SK-N-MC (cell line): Measurements from ENCODE around the gene TTC31.

Experiments
- DNase-seq: peaks from one replicate; pipeline ENCODE4 v3.0.0-alpha.2; 2011; ENCODE audit warnings: low read depth, low spot score
- H3K27ac ChIP-seq: fragments of 200-600 bp; sonication (generic); 2 replicates; pipeline ENCODE4 v1.5.1; 2016; ENCODE audit warnings: mixed run types
- H3K36me3 ChIP-seq: fragments of 200-600 bp; sonication (generic); 2 replicates; pipeline ENCODE4 v1.6.1; 2017; ENCODE audit warnings: antibody characterized with exemption, low read length, mixed read lengths; ENCODE audit not compliant: insufficient read depth
- H3K4me3 ChIP-seq: fragments of 200-600 bp; sonication (generic); 2 replicates; pipeline ENCODE4 v1.5.1; 2016
- H3K9ac ChIP-seq: fragments of 200-600 bp; sonication (generic); 2 replicates; pipeline ENCODE4 v1.8.0; 2017; ENCODE audit warnings: mixed run types, mixed read lengths; ENCODE audit not compliant: insufficient read length
- H3K9me3 ChIP-seq: fragments of 200-600 bp; sonication (generic); 2 replicates; pipeline ENCODE4 v1.6.1; 2017; ENCODE audit warnings: low read depth, mild to moderate bottlenecking, antibody characterized with exemption, low read length, moderate library complexity, mixed read lengths
- EZH2 ChIP-seq: fragments of 200-600 bp; sonication (generic); IDR thresholded peaks from one replicate; pipeline ENCODE4 v1.6.1; 2017; ENCODE audit warnings: antibody characterized with exemption
- FOXP2 ChIP-seq: optimal IDR thresholded peaks from 2 replicates; pipeline ENCODE3; 2011; ENCODE audit warnings: mild to moderate bottlenecking, moderate library complexity; ENCODE audit not compliant: insufficient read depth; ENCODE audit errors: extremely low read length, control extremely low read depth
- POLR2AphosphoS5 ChIP-seq: IDR thresholded peaks from 2 replicates; pipeline ENCODE4 v1.6.1; 2012; ENCODE audit warnings: mild to moderate bottlenecking, low read depth, low read length, borderline replicate concordance

The TTC31 gene

GRCh38 chr2:74482801-74483674, at the start of gene TTC31, which contains the start of gene CCDC142:
TTC31 (plus strand) TSS chr2:74483081; CDS start chr2:74483096, 15 bp downstream.
CCDC142 (minus strand) TSS chr2:74482998; CDS start chr2:74482837, 161 bp downstream.
- H3K4me3 ChIP-seq, result peak within 1 kb of the TSS; percentile 90
- TF ChIP-seq POLR2AphosphoS5 (peak; percentile 77; the same call in 1 of the 2 replicates), FOXP2 (no peak)
- H3K27ac ChIP-seq, result 0 out of 2 replicates have a peak within 1 kb of the TSS, but pooled peaks have one; percentile 40
- H3K9ac ChIP-seq, result peak within 1 kb of the TSS; percentile 82
- H3K36me3 ChIP-seq, result peaks cover 5% of the 10 kb centered on the region; the same call in 1 of the 2 replicates
- H3K9me3 ChIP-seq, result no peaks in the 10 kb centered on the region
- peak; percentile 85 for DNase-seq

GRCh38 chr2:74436111-74436805, 46.6 kb upstream of the TTC31 start:
- no peak overlapping the region for H3K9ac ChIP-seq
- no peak for DNase-seq
- no peaks in the 10 kb centered on the region for H3K36me3 ChIP-seq
- no peak overlapping the region for H3K27ac ChIP-seq
- H3K9me3 ChIP-seq, result no peaks in the 10 kb centered on the region
- H3K4me3 ChIP-seq, result no peak overlapping the region
- no peak for TF ChIP-seq EZH2
- no peak for TF ChIP-seq POLR2AphosphoS5

GRCh38 chr2:74436848-74437695, 45.8 kb upstream of the TTC31 start:
- no peak for DNase-seq
- TF ChIP-seq POLR2AphosphoS5 (no peak), FOXP2 (no peak), EZH2 (no peak)
- Histone ChIP-seq H3K9ac (no peak overlapping the region), H3K36me3 (no peaks in the 10 kb centered on the region), H3K27ac (no peak overlapping the region), H3K9me3 (no peaks in the 10 kb centered on the region), H3K4me3 (no peak overlapping the region)

GRCh38 chr2:74438248-74438647, 44.6 kb upstream of the TTC31 start:
- Histone ChIP-seq H3K4me3 (no peak overlapping the region), H3K9ac (no peak overlapping the region), H3K36me3 (no peaks in the 10 kb centered on the region), H3K9me3 (no peaks in the 10 kb centered on the region), H3K27ac (no peak overlapping the region)
- no peak for DNase-seq
- TF ChIP-seq EZH2 (no peak), POLR2AphosphoS5 (no peak), FOXP2 (no peak)

GRCh38 chr2:74439373-74439772, 43.5 kb upstream of the TTC31 start:
- Histone ChIP-seq H3K27ac (no peak overlapping the region), H3K9ac (peak overlapping the region; percentile 80), H3K9me3 (no peaks in the 10 kb centered on the region), H3K4me3 (peak overlapping the region; percentile 79), H3K36me3 (no peaks in the 10 kb centered on the region)
- no peak for DNase-seq
- TF ChIP-seq FOXP2 (no peak), EZH2 (no peak), POLR2AphosphoS5 (no peak)

- H3K9ac ChIP-seq, result peak overlapping the region; percentile 80
- TF ChIP-seq EZH2 (no peak), POLR2AphosphoS5 (no peak), FOXP2 (no peak)
- no peak for DNase-seq
- H3K4me3 ChIP-seq, result peak overlapping the region; percentile 79
- no peak overlapping the region for H3K27ac ChIP-seq
- no peaks in the 10 kb centered on the region for H3K9me3 ChIP-seq
- no peaks in the 10 kb centered on the region for H3K36me3 ChIP-seq
Observed at GRCh38 chr2:74439803-74440377, 43.0 kb upstream of the TTC31 start.

- Histone ChIP-seq H3K4me3 (peak overlapping the region; percentile 79), H3K36me3 (no peaks in the 10 kb centered on the region), H3K9ac (peak overlapping the region; percentile 80), H3K9me3 (no peaks in the 10 kb centered on the region), H3K27ac (peak overlapping the region; percentile 76)
- no peak for DNase-seq
- TF ChIP-seq EZH2 (no peak), POLR2AphosphoS5 (peak; percentile 79; the same call in 1 of the 2 replicates), FOXP2 (no peak)
Observed at GRCh38 chr2:74440378-74441169, 42.3 kb upstream of the TTC31 start.
